LoVo (cell line): ENCODE measurements around the gene SLC35D1.
"Not testable (repeated sequence)": the region's sequence is repeated elsewhere in the genome, so short reads cannot be mapped to it uniquely, and the experiment has no call there.

Experiments
- DNase-seq: peaks from one replicate; pipeline ENCODE4 v3.0.0-alpha.2; 2016; ENCODE audit warnings: low spot score

SLC35D1 gene

DNA sequence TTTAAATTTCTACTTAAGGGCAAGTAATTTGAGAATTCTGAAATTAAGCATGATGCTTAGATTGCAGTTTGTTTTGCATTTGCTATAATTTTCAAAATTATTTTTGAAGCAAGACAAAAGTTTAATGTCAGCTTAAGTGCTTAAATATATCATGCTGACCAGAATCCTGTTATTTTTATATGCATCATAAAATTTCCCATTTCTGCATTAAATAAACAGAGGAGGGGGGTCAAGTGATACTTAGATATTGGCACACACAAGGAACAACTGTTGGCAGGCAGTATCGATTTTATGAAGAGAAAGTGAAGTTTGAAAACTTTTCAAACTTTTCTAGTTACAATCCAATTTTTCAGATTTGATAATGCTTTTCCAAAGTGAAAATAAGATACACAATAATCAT lies 68.1 kb downstream of the SLC35D1 start:
- DNase-seq, result no peak

DNA sequence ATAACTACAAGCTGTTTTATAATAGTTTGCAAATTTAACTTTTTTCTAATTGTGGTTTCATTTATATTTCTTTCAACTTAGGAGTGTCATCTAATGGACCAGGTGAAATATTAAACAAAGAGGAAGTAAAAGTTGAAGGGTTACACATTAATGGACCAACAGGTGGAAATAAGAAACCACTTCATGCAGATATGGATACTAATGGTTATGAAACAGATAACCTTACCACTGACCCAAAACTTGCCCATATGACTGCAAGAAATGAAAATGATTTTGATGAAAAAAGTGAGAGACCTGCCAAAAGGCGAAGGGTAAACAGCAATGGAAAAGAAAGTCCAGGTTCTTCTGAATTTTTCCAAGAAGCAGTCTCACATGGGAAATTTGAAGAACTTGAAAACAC lies 69.5 kb downstream of the SLC35D1 start:
- no peak for DNase-seq

DNA sequence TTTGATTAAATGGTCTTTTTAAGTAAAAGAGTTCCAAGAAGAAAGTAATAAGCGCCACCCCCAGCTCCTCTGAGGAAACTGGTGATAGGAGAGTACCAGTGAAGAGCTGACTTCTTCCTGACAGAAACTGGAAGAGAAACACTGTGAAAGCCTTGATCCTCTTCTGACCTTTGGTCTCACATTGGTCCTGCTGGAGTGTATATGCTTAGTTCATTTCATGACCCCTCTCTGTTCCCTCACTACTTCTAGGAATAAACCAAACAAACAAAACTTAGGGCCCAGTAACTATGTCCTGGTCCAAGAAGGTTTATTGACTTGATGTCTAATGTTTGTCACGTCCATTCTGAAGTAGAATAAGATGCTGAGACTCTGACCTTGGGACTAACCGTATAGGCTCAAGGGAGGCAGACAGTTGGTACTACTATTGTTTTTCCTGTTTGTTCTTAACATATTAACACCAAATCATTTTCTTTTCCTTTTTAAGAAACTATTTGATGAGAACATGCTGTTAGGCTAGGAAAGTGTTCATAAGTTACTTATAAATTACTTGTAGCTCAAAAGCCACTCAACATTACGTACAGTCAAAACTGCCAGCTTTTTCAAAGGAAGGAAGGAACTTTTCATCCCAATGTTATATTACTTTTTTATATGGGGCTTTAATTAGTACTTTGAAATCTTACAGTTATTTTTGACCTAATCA lies 71.2 kb downstream of the SLC35D1 start:
- DNase-seq, result no peak

DNA sequence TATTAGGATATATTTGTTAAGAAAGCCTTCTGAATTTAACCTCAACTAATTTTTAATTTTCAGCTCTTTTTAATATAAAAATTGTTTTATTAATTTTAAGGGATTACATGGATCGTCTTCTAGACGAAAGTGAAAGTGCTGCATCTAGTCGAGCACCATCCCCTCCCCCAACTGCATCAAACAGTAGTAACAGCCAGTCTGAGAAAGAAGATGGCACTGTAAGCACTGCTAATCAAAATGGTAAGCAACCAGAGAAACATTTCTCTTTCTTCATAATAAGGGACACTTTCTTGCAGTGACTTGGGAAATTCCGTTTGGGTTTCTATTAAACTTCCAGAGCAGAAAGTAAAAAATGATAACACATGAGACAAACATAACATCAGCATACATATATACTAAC lies 72.3 kb downstream of the SLC35D1 start:
- DNase-seq, result no peak

DNA sequence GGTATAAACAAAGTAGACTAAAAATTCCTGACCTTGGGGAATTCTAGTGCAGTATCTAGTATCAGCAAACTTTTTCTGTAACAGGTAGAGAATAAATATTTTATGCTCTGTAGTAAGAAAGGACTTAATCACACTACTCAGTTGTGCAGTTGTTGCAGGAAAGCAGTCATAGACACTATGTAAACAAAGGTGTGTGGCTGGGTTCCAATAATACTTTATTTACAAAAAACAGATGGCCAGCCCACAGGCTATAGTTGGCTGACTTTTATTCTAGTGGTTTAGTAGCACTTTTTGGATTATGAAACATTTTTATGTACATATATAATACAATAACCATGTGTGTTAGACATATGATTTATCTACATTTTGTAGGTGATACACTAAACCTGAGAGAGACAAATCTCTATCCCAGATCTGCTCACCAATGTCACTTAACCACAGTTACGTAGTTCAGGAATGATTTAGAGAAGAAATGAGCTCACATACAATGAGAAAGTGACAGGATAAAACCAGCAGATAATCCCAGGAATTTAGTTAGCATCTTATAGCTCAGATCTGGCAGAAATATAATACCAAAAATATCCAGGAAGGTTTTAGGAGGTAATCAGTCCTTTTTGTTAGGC lies 73.1 kb downstream of the SLC35D1 start:
- DNase-seq, result no peak

DNA sequence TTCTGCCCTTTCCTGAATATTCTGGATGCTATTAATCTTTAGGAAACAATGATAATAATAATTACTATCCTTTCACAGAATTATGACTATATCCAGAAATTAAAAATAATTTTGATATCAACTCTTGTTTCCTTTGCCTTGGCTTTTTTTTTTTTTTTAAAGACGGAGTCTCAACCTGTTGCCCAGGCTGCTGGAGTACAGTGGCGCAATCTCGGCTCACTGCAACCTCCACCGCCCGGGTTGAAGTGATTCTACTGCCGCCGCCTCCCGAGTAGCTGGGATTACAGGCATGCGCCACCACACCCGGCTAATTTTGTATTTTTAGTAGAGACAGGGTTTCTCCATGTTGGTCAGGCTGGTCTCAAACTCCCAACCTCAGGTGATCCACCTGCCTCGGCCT lies 74.3 kb downstream of the SLC35D1 start:
- not testable (repeated sequence) for DNase-seq

DNA sequence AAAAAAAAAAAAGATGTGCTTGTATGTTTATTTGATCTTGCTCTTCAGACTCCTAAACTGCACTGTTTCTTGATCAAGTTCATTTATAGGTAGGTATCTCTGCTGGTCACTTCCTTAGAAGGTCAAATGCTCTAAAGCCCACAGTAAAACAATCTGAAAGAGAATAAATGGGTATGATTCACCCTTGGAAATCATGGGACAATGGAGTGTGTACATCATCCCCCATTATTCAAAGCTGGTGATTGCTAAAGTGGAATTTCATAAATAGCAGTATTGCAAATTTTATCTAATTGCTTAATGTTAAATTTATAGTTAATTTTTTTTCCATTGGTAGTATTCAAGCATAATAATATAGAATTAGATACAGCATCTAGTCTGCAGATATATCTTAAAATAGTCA lies 75.7 kb downstream of the SLC35D1 start:
- no peak for DNase-seq

DNA sequence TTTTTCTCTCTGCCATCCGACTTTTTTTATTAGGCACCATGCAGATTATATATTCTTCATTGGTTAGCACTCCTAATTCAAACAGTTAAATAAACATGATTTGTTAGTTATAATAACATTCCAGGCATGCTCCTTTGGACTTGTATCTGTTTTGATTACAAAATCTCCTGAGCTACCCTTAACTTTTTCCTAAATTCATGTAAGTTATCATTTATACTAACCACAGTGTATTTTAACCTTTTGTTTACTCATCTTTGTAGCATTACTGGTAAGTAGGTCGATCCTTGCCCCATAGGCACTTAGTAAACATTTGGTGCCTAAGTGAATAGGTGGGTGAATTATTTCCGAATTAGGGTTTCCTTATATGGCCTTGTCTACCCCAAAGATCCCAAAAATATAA lies 85.4 kb downstream of the SLC35D1 start:
- no peak for DNase-seq

DNA sequence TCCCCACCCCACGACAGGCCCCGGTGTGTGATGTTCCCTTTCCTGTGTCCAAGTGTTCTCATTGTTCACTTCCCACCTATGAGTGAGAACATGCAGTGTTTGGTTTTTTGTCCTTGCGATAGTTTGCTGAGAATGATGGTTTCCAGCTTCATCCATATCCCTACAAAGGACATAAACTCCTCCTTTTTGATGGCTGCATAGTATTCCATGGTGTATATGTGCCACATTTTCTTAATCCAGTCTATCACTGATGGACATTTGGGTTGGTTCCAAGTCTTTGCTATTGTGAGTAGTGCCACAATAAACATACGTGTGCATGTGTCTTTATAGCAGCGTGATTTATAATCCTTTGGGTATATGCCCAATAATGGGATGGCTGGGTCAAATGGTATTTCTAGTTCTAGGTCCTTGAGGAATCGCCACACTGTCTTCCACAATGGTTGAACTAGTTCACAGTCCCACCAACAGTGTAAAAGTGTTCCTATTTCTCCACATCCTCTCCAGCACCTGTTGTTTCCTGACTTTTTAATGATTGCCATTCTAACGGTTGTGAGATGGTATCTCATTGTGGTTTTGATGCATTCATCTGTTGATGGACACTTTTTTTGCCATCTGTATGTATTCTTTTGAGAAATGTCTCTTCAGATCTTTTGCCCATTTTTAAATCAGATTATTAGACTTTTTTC lies 87.6 kb downstream of the SLC35D1 start:
- DNase-seq, result not testable (repeated sequence)

DNA sequence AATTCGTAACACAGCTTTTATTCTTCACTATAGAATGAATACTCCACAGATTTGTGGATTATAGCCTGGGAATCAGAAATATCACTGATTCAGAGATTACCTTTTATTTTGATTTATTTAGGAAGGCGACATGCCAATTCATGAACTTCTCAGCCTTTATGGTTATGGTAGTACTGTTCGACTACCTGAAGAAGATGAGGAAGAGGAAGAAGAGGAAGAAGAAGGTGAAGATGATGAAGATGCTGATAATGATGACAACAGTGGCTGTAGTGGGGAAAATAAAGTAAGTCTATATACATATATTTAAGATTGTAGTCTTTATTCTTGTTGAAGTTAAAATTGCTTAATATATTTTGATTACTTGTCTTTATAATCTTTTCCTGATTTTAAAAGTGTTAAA lies 96.0 kb downstream of the SLC35D1 start:
- no peak for DNase-seq

DNA sequence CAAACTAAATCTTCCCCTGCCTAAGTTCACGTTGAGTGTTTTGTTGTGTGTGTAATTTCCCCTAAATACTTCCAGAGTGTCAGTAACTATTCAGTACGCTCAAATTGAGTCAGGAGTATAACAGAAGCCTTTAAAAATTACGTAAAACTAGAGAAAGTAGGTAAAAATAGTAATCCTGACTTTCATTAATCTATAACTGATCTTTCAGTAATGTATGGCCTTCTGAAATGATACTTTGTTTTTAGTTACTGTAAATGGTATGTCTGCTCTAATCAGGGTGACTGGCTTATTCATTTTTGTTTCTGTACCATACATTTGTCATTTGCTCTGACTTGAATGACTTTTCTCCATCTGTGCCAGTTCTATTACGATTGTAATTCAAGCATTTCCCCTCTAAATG lies 99.7 kb downstream of the SLC35D1 start:
- DNase-seq, result no peak

DNA sequence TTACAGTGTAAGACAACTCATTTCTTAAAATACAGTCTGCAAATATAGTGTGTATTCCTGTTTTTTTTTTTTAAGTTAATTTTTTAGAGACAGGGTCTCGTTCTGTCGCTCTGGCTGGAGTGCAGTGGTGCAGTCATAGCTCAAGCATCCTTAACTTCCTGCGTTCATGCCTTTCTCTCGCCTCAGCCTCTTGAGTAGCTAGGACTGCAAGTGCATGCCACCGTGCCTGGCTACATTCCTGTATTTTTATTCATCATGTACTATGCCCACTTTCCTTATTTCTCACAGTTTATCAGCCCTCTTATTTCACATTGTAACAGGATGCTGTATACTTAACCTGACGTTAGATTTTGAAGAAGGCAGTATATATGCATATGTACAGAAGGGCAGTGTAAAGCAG lies 102.4 kb downstream of the SLC35D1 start:
- DNase-seq, result no peak
